HuH-7.5 (cell line): ENCODE data around the gene CPSF4L.
A peak's percentile ranks its signal among the peaks of the same experiment; 100 is the strongest.

Experiments used
- DNase-seq: peaks from one replicate; pipeline ENCODE4 v3.0.0; 2011; ENCODE audit warnings: low spot score

The CPSF4L gene

GRCh38 chr17:73203135-73203787 is 58.4 kb downstream of the CPSF4L start:
- DNase-seq, result no peak

- DNase-seq, result peak; percentile 64
Observed at GRCh38 chr17:73201215-73202069, 60.2 kb downstream of the CPSF4L start.

- no peak for DNase-seq
Observed at GRCh38 chr17:73200476-73200875, 61.2 kb downstream of the CPSF4L start.

- DNase-seq, result no peak
Observed at GRCh38 chr17:73199751-73200317, 61.8 kb downstream of the CPSF4L start.

- DNase-seq, result no peak
Observed at GRCh38 chr17:73198930-73199260, 62.8 kb downstream of the CPSF4L start.
